WI38 (cell line): ENCODE measurements around the gene DIAPH2.

Source experiments
- H3K4me3 ChIP-seq: 2 replicates; pipeline ENCODE4 v1.5.1; 2011; ENCODE audit warnings: low read depth, mild to moderate bottlenecking, control low read depth, low read length
- TF ChIP-seq, protein P1 (sequence below): IDR thresholded peaks from 2 replicates; pipeline ENCODE4 v1.5.1; 2012; ENCODE audit warnings: low read depth, mild to moderate bottlenecking, control low read depth, low read length

DIAPH2 gene

DNA sequence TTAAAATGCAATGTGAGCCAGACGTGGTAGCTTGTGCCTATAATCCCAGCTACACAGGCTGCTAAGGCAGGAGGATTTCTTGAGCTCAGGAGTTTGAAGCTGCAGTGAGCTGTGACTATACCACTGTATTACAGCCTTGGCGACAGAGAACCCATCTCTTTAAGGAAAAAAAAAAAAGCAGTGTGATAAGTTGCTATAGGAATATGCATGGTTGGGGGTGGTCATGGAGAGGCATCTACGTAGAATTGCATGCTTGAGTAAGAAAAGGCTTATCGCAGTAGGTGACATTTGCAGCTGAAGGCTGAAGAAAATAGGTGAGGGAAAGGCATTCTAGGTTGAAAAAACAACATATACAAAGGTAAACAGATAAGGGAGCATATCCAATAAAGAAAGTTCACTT, 4.1 kb downstream of the DIAPH2 start:
- TF ChIP-seq, protein P1, sequence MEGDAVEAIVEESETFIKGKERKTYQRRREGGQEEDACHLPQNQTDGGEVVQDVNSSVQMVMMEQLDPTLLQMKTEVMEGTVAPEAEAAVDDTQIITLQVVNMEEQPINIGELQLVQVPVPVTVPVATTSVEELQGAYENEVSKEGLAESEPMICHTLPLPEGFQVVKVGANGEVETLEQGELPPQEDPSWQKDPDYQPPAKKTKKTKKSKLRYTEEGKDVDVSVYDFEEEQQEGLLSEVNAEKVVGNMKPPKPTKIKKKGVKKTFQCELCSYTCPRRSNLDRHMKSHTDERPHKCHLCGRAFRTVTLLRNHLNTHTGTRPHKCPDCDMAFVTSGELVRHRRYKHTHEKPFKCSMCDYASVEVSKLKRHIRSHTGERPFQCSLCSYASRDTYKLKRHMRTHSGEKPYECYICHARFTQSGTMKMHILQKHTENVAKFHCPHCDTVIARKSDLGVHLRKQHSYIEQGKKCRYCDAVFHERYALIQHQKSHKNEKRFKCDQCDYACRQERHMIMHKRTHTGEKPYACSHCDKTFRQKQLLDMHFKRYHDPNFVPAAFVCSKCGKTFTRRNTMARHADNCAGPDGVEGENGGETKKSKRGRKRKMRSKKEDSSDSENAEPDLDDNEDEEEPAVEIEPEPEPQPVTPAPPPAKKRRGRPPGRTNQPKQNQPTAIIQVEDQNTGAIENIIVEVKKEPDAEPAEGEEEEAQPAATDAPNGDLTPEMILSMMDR, result no peak
- H3K4me3 ChIP-seq, result no peak overlapping the region

GRCh38 chrX:96689991-96690390, 5.3 kb downstream of the DIAPH2 start:
- H3K4me3 ChIP-seq, result no peak overlapping the region
- TF ChIP-seq, protein P1, result no peak

DNA sequence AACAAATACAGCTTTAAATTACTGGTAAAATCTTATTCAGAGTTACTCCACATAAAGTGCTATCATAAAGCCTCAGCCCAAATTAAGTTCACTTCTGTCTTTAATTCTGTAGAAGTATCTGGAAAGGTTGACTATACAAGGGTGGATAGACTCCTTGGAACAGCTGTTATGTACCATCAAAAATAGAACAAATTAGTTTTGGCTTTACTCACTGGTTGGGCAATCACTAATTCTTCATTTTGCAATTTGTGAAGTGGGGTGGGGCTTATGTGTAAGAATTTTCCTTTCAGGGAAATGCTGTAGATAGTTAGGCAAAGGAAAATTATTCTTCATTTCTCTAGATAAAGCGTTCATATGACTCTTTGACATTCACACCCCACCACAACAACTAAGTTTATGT, 7.8 kb downstream of the DIAPH2 start:
- TF ChIP-seq, protein P1, result no peak

DNA sequence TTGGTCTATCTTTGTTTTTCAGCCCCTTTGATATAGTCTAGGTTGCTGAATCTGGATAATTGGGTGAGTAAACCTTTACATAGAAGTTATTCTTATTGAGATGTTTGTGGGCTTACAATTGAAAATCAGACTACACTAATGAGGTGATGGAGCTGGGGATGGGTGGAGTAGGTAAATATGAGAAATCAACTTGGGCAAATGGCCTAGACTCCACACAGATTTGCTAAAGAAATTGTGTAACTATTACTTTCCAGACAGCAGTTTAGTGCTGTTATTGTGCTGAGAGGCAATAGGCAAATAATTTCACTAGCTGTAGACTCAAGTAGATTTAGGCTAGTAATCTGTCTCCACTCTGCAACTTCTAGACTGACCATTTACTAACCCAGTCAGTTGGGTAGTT, 8.2 kb downstream of the DIAPH2 start:
- no peak overlapping the region for H3K4me3 ChIP-seq
- TF ChIP-seq, protein P1, result no peak

More for the DNA sequence above, 7.8 kb downstream of the DIAPH2 start:
- no peak overlapping the region for H3K4me3 ChIP-seq

DNA sequence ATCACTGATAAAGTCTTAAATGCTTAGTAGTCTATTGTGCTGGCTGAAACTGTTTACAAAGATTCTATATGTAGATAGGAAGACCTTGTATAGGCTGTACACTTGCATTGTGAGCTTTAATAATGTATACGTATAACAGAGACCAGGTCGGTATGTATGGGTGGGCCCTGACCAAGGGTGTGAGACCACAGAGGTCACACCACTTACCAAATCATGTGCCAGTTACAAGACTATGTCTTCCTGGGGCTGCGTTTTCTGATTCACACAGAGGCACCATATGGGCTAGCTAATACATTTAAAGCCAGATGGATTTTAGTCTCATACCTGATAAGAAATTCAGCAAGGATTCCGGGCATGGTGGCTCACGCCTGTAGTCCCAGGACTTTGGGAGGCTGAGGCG, 8.8 kb downstream of the DIAPH2 start:
- H3K4me3 ChIP-seq, result no peak overlapping the region
- TF ChIP-seq, protein P1, result no peak

DNA sequence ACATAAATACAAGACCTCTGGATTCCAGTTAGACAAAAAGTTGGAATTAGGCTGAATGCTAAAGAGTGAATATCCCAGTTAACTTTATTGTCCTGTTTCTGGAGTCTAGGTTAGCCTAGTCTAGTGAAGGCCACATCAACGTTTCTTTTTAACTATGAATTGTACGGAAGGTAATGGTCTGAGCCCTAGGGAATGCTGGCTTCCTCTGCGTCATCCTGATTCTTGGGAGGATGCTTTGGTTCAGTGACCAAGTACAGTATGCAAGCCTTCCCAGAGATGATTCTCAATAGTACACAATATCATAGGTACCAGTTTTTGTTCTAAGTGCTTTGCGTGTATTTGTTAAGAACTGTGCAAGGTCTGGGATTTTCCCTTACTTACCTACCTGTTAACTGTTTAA, 11.8 kb downstream of the DIAPH2 start:
- no peak overlapping the region for H3K4me3 ChIP-seq
- TF ChIP-seq, protein P1, result no peak

GRCh38 chrX:96700625-96701024, 16.0 kb downstream of the DIAPH2 start:
- no peak overlapping the region for H3K4me3 ChIP-seq
- TF ChIP-seq, protein P1, result no peak
